IMR-90 (cell line): ENCODE measurements around the gene LRRFIP1. TPM values are rescaled to one million over a fixed set of nuclear protein-coding genes. Genes with fewer than 3 reads are reported as not detected.

Experiments
- ATAC-seq: fragments of 200-7000 bp; cut with Tn5 transposase; 2 replicates; pipeline ENCODE4 v1.9.1; 2020; ENCODE audit warnings: low read depth, mild to moderate bottlenecking, moderate library complexity
- BruUV-seq: library from RNA; stranded (reverse); fragments of 400-500 nt; replicated peaks from 2 replicates; lab custom pipeline; 2021; lab: Mats Ljungman, UMichigan
- CTCF ChIA-PET: fragments of 300-600 bp; formaldehyde crosslinking; extraction: SDS; loops from one replicate; lab custom pipeline; 2021; ENCODE audit warnings: antibody characterized with exemption; lab: Yijun Ruan, JAX
- POLR2A ChIA-PET: fragments of 300-600 bp; sonication (Branson Sonifier 250); formaldehyde crosslinking; loops from one replicate; lab custom pipeline; 2022; ENCODE audit warnings: antibody characterized with exemption; ENCODE audit not compliant: unreplicated experiment; lab: Charles Lee
- DNase-seq: peaks from one replicate; pipeline ENCODE4 v3.0.0; 2013
- H2AFZ ChIP-seq: replicated peaks from 2 replicates; pipeline ENCODE3; 2013; ENCODE audit warnings: low read length, mild to moderate bottlenecking; ENCODE audit not compliant: poor library complexity
- H2AK5ac ChIP-seq: 2 replicates; pipeline ENCODE4 v1.6.1; 2013; ENCODE audit warnings: low read depth, low read length, inconsistent platforms
- H2AK9ac ChIP-seq: replicated peaks from 2 replicates; pipeline ENCODE3; 2013; ENCODE audit warnings: mild to moderate bottlenecking, low read depth, low read length, moderate library complexity; ENCODE audit not compliant: poor library complexity
- H2BK120ac ChIP-seq: 2 replicates; pipeline ENCODE4 v1.6.1; 2013; ENCODE audit warnings: low read depth, low read length, inconsistent platforms
- H2BK15ac ChIP-seq: 3 replicates; pipeline ENCODE4 v1.6.1; 2013; ENCODE audit warnings: low read depth, low read length, inconsistent platforms
- H2BK20ac ChIP-seq: 2 replicates; pipeline ENCODE4 v1.6.1; 2013; ENCODE audit warnings: low read depth, mild to moderate bottlenecking, inconsistent platforms, low read length, moderate library complexity
- H2BK5ac ChIP-seq: 2 replicates; pipeline ENCODE4 v1.6.1; 2013; ENCODE audit warnings: mild to moderate bottlenecking, low read depth, low read length, inconsistent platforms; ENCODE audit not compliant: poor library complexity, severe bottlenecking
- H3K14ac ChIP-seq: replicated peaks from 2 replicates; pipeline ENCODE4 v1.6.1; 2013; ENCODE audit warnings: low read depth, low read length, inconsistent platforms
- H3K18ac ChIP-seq: 2 replicates; pipeline ENCODE4 v1.6.1; 2013; ENCODE audit warnings: low read depth, low read length, control low read depth
- H3K23ac ChIP-seq: 2 replicates; pipeline ENCODE4 v1.6.1; 2013; ENCODE audit warnings: low read depth, low read length, inconsistent platforms
- H3K27ac ChIP-seq: 2 replicates; pipeline ENCODE4 v1.5.1; 2013; ENCODE audit warnings: mild to moderate bottlenecking, control low read depth, low read length; ENCODE audit not compliant: insufficient read depth
- H3K27me3 ChIP-seq: 2 replicates; pipeline ENCODE4 v1.6.1; 2013; ENCODE audit warnings: low read length; ENCODE audit not compliant: control insufficient read depth, insufficient read depth
- H3K36me3 ChIP-seq: 2 replicates; pipeline ENCODE4 v1.6.1; 2013; ENCODE audit warnings: low read length, mixed read lengths; ENCODE audit not compliant: control insufficient read depth, insufficient read depth
- H3K4ac ChIP-seq: 2 replicates; pipeline ENCODE4 v1.6.1; 2013; ENCODE audit warnings: low read depth, low read length, inconsistent platforms
- H3K4me1 ChIP-seq: 2 replicates; pipeline ENCODE4 v1.6.1; 2013; ENCODE audit warnings: low read length, mixed read lengths; ENCODE audit not compliant: control insufficient read depth, insufficient read depth
- H3K4me2 ChIP-seq: 2 replicates; pipeline ENCODE4 v1.6.1; 2013; ENCODE audit warnings: low read depth, mild to moderate bottlenecking, control low read depth, low read length, moderate library complexity
- H3K4me3 ChIP-seq: 2 replicates; pipeline ENCODE4 v1.5.1; 2013; ENCODE audit warnings: low read depth, mild to moderate bottlenecking, control low read depth, low read length, moderate library complexity; ENCODE audit not compliant: insufficient read depth
- H3K56ac ChIP-seq: 2 replicates; pipeline ENCODE4 v1.6.1; 2013; ENCODE audit warnings: low read length, inconsistent platforms; ENCODE audit not compliant: insufficient read depth; ENCODE audit errors: extremely low read depth
- H3K79me1 ChIP-seq, 2 experiments: 2 replicates each; pipeline ENCODE4 v1.6.1; 2013; ENCODE audit warnings: low read length in 2 of 2, inconsistent platforms in 1 of 2, low read depth in 1 of 2
- H3K9ac ChIP-seq: 2 replicates; pipeline ENCODE4 v1.6.1; 2013; ENCODE audit warnings: low read depth, low read length, control low read depth
- H3K9me1 ChIP-seq: 2 replicates; pipeline ENCODE4 v1.6.1; 2013; ENCODE audit warnings: low read length, inconsistent platforms; ENCODE audit not compliant: insufficient read depth
- H3K9me3 ChIP-seq: 2 replicates; pipeline ENCODE4 v1.6.1; 2013; ENCODE audit warnings: low read length; ENCODE audit not compliant: control insufficient read depth, insufficient read depth
- H4K20me1 ChIP-seq: 2 replicates; pipeline ENCODE4 v1.6.1; 2013; ENCODE audit warnings: low read length, inconsistent platforms; ENCODE audit not compliant: insufficient read depth
- H4K5ac ChIP-seq: 2 replicates; pipeline ENCODE4 v1.6.1; 2013; ENCODE audit warnings: mild to moderate bottlenecking, low read depth, low read length, control low read depth
- H4K8ac ChIP-seq, 2 experiments: 2 replicates each; pipeline ENCODE4 v1.6.1; 2013; ENCODE audit warnings: low read depth in 2 of 2, low read length in 2 of 2, control low read depth in 1 of 2, inconsistent platforms in 1 of 2
- H4K91ac ChIP-seq: 2 replicates; pipeline ENCODE4 v1.6.1; 2013; ENCODE audit warnings: low read depth, low read length, inconsistent platforms; ENCODE audit not compliant: insufficient read depth
- CEBPB ChIP-seq: IDR thresholded peaks from 2 replicates; pipeline ENCODE4 v1.6.1; 2012; ENCODE audit warnings: low read depth, low read length, improper control_type of control experiment
- CHD1 ChIP-seq: IDR thresholded peaks from 2 replicates; pipeline ENCODE4 v1.6.1; 2012; ENCODE audit warnings: low read depth, low read length, improper control_type of control experiment
- CTCF ChIP-seq: conservative IDR thresholded peaks from 2 replicates; pipeline ENCODE4 v1.5.1; 2012; ENCODE audit warnings: mild to moderate bottlenecking, low read depth, low read length, improper control_type of control experiment
- FOS ChIP-seq: fragments of 150-350 bp; IDR thresholded peaks from 2 replicates; pipeline ENCODE4 v1.6.1; 2016; ENCODE audit warnings: low read depth, low read length
- MAFK ChIP-seq: IDR thresholded peaks from 2 replicates; pipeline ENCODE4 v1.6.1; 2012; ENCODE audit warnings: low read depth, low read length, improper control_type of control experiment
- MAZ ChIP-seq: IDR thresholded peaks from 2 replicates; pipeline ENCODE4 v1.6.1; 2012; ENCODE audit warnings: low read depth, mild to moderate bottlenecking, low read length, improper control_type of control experiment, moderate library complexity, borderline replicate concordance
- NFE2L2 ChIP-seq: fragments of 150-350 bp; IDR thresholded peaks from 2 replicates; pipeline ENCODE4 v1.6.1; 2016; ENCODE audit warnings: low read depth, mild to moderate bottlenecking, low read length
- POLR2A ChIP-seq: IDR thresholded peaks from 2 replicates; pipeline ENCODE4 v1.6.1; 2012; ENCODE audit warnings: mild to moderate bottlenecking, low read depth, low read length
- RAD21 ChIP-seq: IDR thresholded peaks from 2 replicates; pipeline ENCODE4 v1.6.1; 2012; ENCODE audit warnings: low read length, improper control_type of control experiment
- RCOR1 ChIP-seq: IDR thresholded peaks from 2 replicates; pipeline ENCODE4 v1.6.1; 2012; ENCODE audit warnings: mild to moderate bottlenecking, low read length, improper control_type of control experiment; ENCODE audit not compliant: insufficient replicate concordance
- RFX5 ChIP-seq: IDR thresholded peaks from 2 replicates; pipeline ENCODE4 v1.8.0; 2012; ENCODE audit warnings: low read depth, mild to moderate bottlenecking, low read length, moderate library complexity
- SMC3 ChIP-seq: fragments of 150-350 bp; IDR thresholded peaks from 2 replicates; pipeline ENCODE4 v1.6.1; 2016; ENCODE audit warnings: low read depth, mild to moderate bottlenecking, antibody characterized with exemption, low read length, moderate library complexity
- USF2 ChIP-seq: fragments of 150-350 bp; IDR thresholded peaks from 2 replicates; pipeline ENCODE4 v1.6.1; 2017; ENCODE audit warnings: mild to moderate bottlenecking, antibody characterized with exemption, low read length, low read depth
- WGBS, 2 experiments: methylation state at CpG; one replicate each; pipeline versions ENCODE4 v1.1.5 to v1.1.7; 2013; ENCODE audit warnings: missing lambda C conversion rate in 2 of 2; ENCODE audit not compliant: insufficient read length in 1 of 2; ENCODE audit errors: extremely low coverage in 2 of 2; 5-methylcytosine and 5-hydroxymethylcytosine counted together
- dilution Hi-C: fragments of 300-500 bp; cut with HindIII; formaldehyde crosslinking; loops from one replicate; pipeline ENCODE4 v1.14.3; 2018; ENCODE audit warnings: low sequenced_read_pairs; ENCODE audit not compliant: unreplicated experiment
- in situ Hi-C: fragments of 300-500 bp; cut with MboI; formaldehyde crosslinking; loops from 3 replicates; pipeline ENCODE4 v1.14.3; 2019; ENCODE audit warnings: low sequenced_read_pairs, inconsistent platforms, mixed read lengths
- intact Hi-C: fragments of 100-400 bp; cut with micrococcal nuclease; formaldehyde crosslinking; loops from 2 replicates; pipeline ENCODE4 v1.10.0; 2022
- polyA plus RNA-seq, 3 experiments: library from polyadenylated mRNA; depleted of rRNA; stranded (reverse); fragments of >200 nt; gene quantifications; 2 replicates each; pipeline ENCODE4 v1.2.3, GENCODE V29; 2012; ENCODE audit warnings: low replicate concordance in 1 of 3
- total RNA-seq: library from RNA; depleted of rRNA; stranded (reverse); fragments of >200 nt; gene quantifications from 2 replicates; pipeline ENCODE4 v1.2.3, GENCODE V29; 2012
- TF ChIP-seq, protein P1 (sequence below): fragments of 150-350 bp; IDR thresholded peaks from 2 replicates; pipeline ENCODE4 v1.6.1; 2016; ENCODE audit warnings: low read depth, mild to moderate bottlenecking, low read length, moderate library complexity, borderline replicate concordance

LRRFIP1 gene
- total and polyA plus RNA-seq, 2 of the 4 experiments (the other 2 are of a cell fraction): 52.2 to 54.4 TPM

- no peak overlapping the region for H2BK5ac ChIP-seq
- in situ Hi-C loops: loop anchor here (10.0 to 25.0 kb wide), 2 partner anchors 230 to 633 kb away; no protein-coding TSS in a partner anchor
- no peak overlapping the region for H2AK5ac ChIP-seq
- no peak overlapping the region for H4K91ac ChIP-seq
- no peak overlapping the region for H3K4ac ChIP-seq
- peaks cover 50% of the 10 kb centered on the region for H4K20me1 ChIP-seq
- ATAC-seq: no peak
- dilution Hi-C loops: no loop called here
- no peak overlapping the region for H3K14ac ChIP-seq
- no peaks in the 10 kb centered on the region for H3K9me3 ChIP-seq
- no peak overlapping the region for H3K4me3 ChIP-seq
- no peak overlapping the region for H2BK15ac ChIP-seq
- H3K9me1 ChIP-seq: peaks cover 22% of the 10 kb centered on the region
- peaks cover 37 to 85% of the 10 kb centered on the region in 2 experiments; a peak in 3 of 4 replicates for H3K79me1 ChIP-seq
- peaks cover 14% of the 10 kb centered on the region for H3K4me1 ChIP-seq
- intact Hi-C loops: loop anchor here (1.0 to 10.0 kb wide), 5 partner anchors 58 to 650 kb away; no protein-coding TSS in a partner anchor
- no peak overlapping the region for H3K56ac ChIP-seq
- CTCF ChIA-PET: interaction anchor here (0.5 to 3.9 kb wide), 23 partner anchors 9 to 224 kb away, joined by 3 to 56 read pairs (median 4); no protein-coding TSS in a partner anchor
- H4K5ac ChIP-seq: no peak overlapping the region
- H2AK9ac ChIP-seq: no peak overlapping the region
- WGBS, 2 experiments: no CpG with 5 or more reads among the region's 5 CpGs
- H3K27ac ChIP-seq: no peak overlapping the region
- BruUV-seq: no TSS peak
- no peak for DNase-seq
- H2AFZ ChIP-seq: no peak overlapping the region
- H3K36me3 ChIP-seq: peaks cover 20% of the 10 kb centered on the region
- no peak overlapping the region for H2BK20ac ChIP-seq
- no peak overlapping the region for H4K8ac ChIP-seq
- no peak overlapping the region for H3K4me2 ChIP-seq
- H2BK120ac ChIP-seq: no peak overlapping the region
- H3K27me3 ChIP-seq: no peaks in the 10 kb centered on the region
- POLR2A ChIA-PET: no interaction called here
- H3K18ac ChIP-seq: no peak overlapping the region
- TF ChIP-seq, protein P1, sequence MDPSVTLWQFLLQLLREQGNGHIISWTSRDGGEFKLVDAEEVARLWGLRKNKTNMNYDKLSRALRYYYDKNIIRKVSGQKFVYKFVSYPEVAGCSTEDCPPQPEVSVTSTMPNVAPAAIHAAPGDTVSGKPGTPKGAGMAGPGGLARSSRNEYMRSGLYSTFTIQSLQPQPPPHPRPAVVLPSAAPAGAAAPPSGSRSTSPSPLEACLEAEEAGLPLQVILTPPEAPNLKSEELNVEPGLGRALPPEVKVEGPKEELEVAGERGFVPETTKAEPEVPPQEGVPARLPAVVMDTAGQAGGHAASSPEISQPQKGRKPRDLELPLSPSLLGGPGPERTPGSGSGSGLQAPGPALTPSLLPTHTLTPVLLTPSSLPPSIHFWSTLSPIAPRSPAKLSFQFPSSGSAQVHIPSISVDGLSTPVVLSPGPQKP: no peak
- TF ChIP-seq CTCF (no peak), RAD21 (no peak), FOS (no peak), RFX5 (no peak), CHD1 (no peak), POLR2A (no peak), MAZ (no peak), RCOR1 (no peak), SMC3 (no peak), MAFK (no peak), USF2 (no peak), NFE2L2 (no peak), CEBPB (no peak)
- no peak overlapping the region for H3K9ac ChIP-seq
- no peak overlapping the region for H3K23ac ChIP-seq
Measured at GRCh38 chr2:237745250-237745613, 117.8 kb downstream of the LRRFIP1 start.
